ENCODE measurements around the gene PER2. TPM values are rescaled to one million over a fixed set of nuclear protein-coding genes. Genes with fewer than 3 reads are reported as not detected.

Gene PER2
- total and polyA plus RNA-seq, 10 of the 15 experiments (the other 5 are each of a cell fraction or from before 2014, with no cell fraction given) = 1.5 to 15.1 (median 4.6) TPM

GRCh38 chr2:238320648-238321281 lies 32.4 kb upstream of the PER2 start (continued):
- TF ChIP-seq CTCF (IDR thresholded peaks at IDR 0.05 in 2 of 3, conservative IDR thresholded peaks at IDR 0.05 in 1 of 3; ENCODE audit: control insufficient read depth in 2 of 3, extremely low read depth in 1 of 3, insufficient read depth in 1 of 3, low read depth in 3 of 3, low read length in 3 of 3) (no peak), HDGF (IDR thresholded peaks at IDR 0.05) (no peak), BHLHE40 (IDR thresholded peaks at IDR 0.05; ENCODE audit: borderline replicate concordance in 1 of 2, low read depth in 2 of 2, low read length in 1 of 2) (no peak), SMARCA5 (IDR thresholded peaks at IDR 0.05) (0 out of 2 replicates have a peak, but pooled peaks have one; percentile 36), DPF2 (IDR thresholded peaks at IDR 0.05) (peak; percentile 19), NR2F1 (conservative IDR thresholded peaks at IDR 0.05) (0 out of 2 replicates have a peak, but pooled peaks have one; percentile 22), ZBED1 (IDR thresholded peaks at IDR 0.05; ENCODE audit: borderline replicate concordance) (no peak), ATF7 (IDR thresholded peaks at IDR 0.05; ENCODE audit: low read depth) (no peak), SPI1 (IDR thresholded peaks at IDR 0.05; ENCODE audit: borderline replicate concordance, insufficient read depth, low read depth, low read length) (no peak), SKIL (IDR thresholded peaks at IDR 0.05; ENCODE audit: low read depth, poor library complexity, severe bottlenecking) (no peak), BACH1 (IDR thresholded peaks at IDR 0.05; ENCODE audit: borderline replicate concordance) (no peak), RELB (IDR thresholded peaks at IDR 0.05; ENCODE audit: low read depth) (no peak), ZNF24 (IDR thresholded peaks at IDR 0.05) (no peak), JUND (IDR thresholded peaks at IDR 0.05; ENCODE audit: low read depth, low read length) (no peak), MTA2 (IDR thresholded peaks at IDR 0.05; ENCODE audit: low read depth) (no peak), SIX5 (IDR thresholded peaks at IDR 0.05; ENCODE audit: low read depth, low read length, severe bottlenecking) (no peak), TCF3 (IDR thresholded peaks at IDR 0.05; ENCODE audit: borderline replicate concordance, insufficient read depth, low read depth, low read length) (no peak), CHD4 (IDR thresholded peaks at IDR 0.05) (no peak), BRCA1 (IDR thresholded peaks at IDR 0.05; ENCODE audit: low read depth, low read length) (no peak), SRF (IDR thresholded peaks at IDR 0.05; ENCODE audit: low read depth in 2 of 2, low read length in 2 of 2) (no peak), PAX5 (IDR thresholded peaks at IDR 0.05; ENCODE audit: borderline replicate concordance, low read depth, low read length) (no peak)
- TF ChIP-seq, protein P1, sequence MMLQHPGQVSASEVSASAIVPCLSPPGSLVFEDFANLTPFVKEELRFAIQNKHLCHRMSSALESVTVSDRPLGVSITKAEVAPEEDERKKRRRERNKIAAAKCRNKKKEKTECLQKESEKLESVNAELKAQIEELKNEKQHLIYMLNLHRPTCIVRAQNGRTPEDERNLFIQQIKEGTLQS (IDR thresholded peaks at IDR 0.05; ENCODE audit: borderline replicate concordance, extremely low read depth, low read depth, low read length) = no peak
- TF ChIP-seq, protein P2, sequence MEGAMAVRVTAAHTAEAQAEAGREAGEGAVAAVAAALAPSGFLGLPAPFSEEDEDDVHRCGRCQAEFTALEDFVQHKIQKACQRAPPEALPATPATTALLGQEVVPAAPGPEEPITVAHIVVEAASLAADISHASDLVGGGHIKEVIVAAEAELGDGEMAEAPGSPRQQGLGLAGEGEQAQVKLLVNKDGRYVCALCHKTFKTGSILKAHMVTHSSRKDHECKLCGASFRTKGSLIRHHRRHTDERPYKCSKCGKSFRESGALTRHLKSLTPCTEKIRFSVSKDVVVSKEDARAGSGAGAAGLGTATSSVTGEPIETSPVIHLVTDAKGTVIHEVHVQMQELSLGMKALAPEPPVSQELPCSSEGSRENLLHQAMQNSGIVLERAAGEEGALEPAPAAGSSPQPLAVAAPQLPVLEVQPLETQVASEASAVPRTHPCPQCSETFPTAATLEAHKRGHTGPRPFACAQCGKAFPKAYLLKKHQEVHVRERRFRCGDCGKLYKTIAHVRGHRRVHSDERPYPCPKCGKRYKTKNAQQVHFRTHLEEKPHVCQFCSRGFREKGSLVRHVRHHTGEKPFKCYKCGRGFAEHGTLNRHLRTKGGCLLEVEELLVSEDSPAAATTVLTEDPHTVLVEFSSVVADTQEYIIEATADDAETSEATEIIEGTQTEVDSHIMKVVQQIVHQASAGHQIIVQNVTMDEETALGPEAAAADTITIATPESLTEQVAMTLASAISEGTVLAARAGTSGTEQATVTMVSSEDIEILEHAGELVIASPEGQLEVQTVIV (IDR thresholded peaks at IDR 0.05; ENCODE audit: borderline replicate concordance, partially characterized antibody) = no peak

Measured in GM12878 (cell line).